Cardiac muscle cell (in vitro differentiated cells and primary cell): Measurements from ENCODE around the gene ZKSCAN2. TPM values are rescaled to one million over a fixed set of nuclear protein-coding genes. Genes with fewer than 3 reads are reported as not detected.

Experiments used
- DNase-seq, 2 donors: peaks; one replicate each; pipeline versions ENCODE4 v3.0.0 to v3.0.0-alpha.2; 2010 to 2017; ENCODE audit warnings: low read depth in 1 of 2, low spot score in 1 of 2
- H3K27ac ChIP-seq: fragments of 200-600 bp; sonication (generic); 2 replicates; pipeline ENCODE4 v1.5.1; 2016
- H3K27me3 ChIP-seq: fragments of 200-600 bp; sonication (generic); 2 replicates; pipeline ENCODE4 v1.6.0; 2016; ENCODE audit warnings: control low read depth
- H3K36me3 ChIP-seq: fragments of 200-600 bp; sonication (generic); 2 replicates; pipeline ENCODE4 v1.5.1; 2016; ENCODE audit warnings: control low read depth
- H3K4me1 ChIP-seq: fragments of 200-600 bp; sonication (generic); 2 replicates; pipeline ENCODE4 v1.8.1; 2017; ENCODE audit warnings: low read depth, mild to moderate bottlenecking, mixed run types
- H3K4me3 ChIP-seq: fragments of 200-600 bp; sonication (generic); 2 replicates; pipeline ENCODE4 v1.5.1; 2016; ENCODE audit warnings: mild to moderate bottlenecking
- H3K9me3 ChIP-seq: fragments of 200-600 bp; sonication (generic); 2 replicates; pipeline ENCODE4 v1.5.1; 2017; ENCODE audit warnings: low read depth, mild to moderate bottlenecking, control low read depth
- polyA plus RNA-seq: library from polyadenylated mRNA; unstranded; fragments of >200 nt; fragmentation: Nextera tagmentation; extraction: Ambion mirVana; gene quantifications from 2 replicates; pipeline ENCODE4 v1.2.1, GENCODE V29; 2016
- total RNA-seq: library from RNA; depleted of rRNA; stranded (reverse); fragments of >200 nt; gene quantifications from 2 replicates; pipeline ENCODE4 v1.2.3, GENCODE V29; 2016
- TF ChIP-seq, protein P1 (sequence below): IDR thresholded peaks from 2 replicates; pipeline ENCODE4 v1.5.1; 2012; ENCODE audit warnings: low read depth, mild to moderate bottlenecking, low read length

ZKSCAN2 gene
- total and polyA plus RNA-seq, 2 experiments from 2014 or later = 4.8 to 11.4 TPM

DNA sequence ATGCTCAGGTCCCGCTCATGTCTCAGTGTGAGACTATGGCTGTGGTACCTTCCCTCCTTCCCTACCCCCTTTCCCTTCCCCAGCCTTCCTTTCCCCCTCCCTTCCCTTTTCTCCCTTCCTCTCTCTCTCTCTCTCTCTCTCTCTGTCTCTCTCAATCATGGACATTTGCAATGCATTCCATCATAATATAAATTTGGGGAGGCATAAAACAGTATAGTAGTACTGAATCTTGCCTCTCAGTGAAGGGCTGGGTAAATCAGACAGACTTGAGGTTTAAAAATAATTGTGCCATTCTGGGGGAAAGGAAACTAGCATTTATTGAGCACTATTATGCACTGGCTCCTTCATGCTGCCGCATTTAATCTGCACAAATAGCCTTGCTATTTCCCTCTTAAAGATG lies 4.3 kb downstream of the ZKSCAN2 start:
- Histone ChIP-seq H3K27ac (no peak overlapping the region), H3K4me1 (peaks cover 12% of the 10 kb centered on the region), H3K36me3 (peaks cover 45% of the 10 kb centered on the region), H3K27me3 (no peaks in the 10 kb centered on the region), H3K9me3 (no peaks in the 10 kb centered on the region), H3K4me3 (no peak overlapping the region)
- DNase-seq = no peak
- TF ChIP-seq, protein P1, sequence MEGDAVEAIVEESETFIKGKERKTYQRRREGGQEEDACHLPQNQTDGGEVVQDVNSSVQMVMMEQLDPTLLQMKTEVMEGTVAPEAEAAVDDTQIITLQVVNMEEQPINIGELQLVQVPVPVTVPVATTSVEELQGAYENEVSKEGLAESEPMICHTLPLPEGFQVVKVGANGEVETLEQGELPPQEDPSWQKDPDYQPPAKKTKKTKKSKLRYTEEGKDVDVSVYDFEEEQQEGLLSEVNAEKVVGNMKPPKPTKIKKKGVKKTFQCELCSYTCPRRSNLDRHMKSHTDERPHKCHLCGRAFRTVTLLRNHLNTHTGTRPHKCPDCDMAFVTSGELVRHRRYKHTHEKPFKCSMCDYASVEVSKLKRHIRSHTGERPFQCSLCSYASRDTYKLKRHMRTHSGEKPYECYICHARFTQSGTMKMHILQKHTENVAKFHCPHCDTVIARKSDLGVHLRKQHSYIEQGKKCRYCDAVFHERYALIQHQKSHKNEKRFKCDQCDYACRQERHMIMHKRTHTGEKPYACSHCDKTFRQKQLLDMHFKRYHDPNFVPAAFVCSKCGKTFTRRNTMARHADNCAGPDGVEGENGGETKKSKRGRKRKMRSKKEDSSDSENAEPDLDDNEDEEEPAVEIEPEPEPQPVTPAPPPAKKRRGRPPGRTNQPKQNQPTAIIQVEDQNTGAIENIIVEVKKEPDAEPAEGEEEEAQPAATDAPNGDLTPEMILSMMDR = no peak

DNA sequence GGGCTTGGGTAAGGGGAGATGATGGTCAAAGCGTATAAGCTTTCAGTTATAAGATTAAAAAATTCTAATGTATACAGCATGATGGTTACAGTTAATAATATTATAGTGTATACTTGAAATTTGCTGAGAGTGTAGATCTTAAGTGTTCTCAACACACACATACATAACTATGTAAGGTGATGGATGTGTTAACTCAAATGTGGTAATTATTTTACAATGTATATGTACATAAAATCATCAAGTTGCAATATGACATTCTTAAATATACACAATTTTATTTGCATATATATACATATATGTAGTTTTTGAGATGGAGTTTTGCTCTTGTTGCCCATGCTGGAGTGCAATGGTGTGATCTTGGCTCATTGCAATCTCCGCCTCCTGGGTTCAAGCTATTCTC lies 7.2 kb downstream of the ZKSCAN2 start:
- no peak for DNase-seq
- no peak overlapping the region for H3K4me3 ChIP-seq
- H3K27ac ChIP-seq = no peak overlapping the region
- H3K36me3 ChIP-seq = peaks cover 69% of the 10 kb centered on the region
- peaks cover 1% of the 10 kb centered on the region for H3K4me1 ChIP-seq
- no peaks in the 10 kb centered on the region for H3K9me3 ChIP-seq
- TF ChIP-seq, protein P1 = no peak
- no peaks in the 10 kb centered on the region for H3K27me3 ChIP-seq

DNA sequence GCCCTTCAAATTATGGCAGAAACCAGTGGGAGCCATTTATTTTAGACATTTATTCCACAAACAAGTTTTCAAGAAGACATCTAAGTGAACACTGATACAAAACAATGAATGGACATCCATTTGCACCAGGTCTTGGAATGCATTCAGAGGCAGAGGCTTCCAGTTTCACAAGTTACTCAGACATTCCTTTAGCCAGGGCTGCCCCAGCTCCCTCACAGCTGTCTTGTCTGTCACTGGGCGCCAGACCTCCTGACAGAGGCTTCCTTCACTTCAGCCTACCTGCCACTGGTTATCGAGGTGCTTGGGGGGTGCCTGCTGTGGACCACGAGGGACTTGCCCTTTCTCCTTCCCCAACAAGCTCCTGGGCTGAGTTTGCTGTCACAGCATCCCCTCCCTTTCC lies 21.7 kb downstream of the ZKSCAN2 start:
- TF ChIP-seq, protein P1 = no peak
- no peak for DNase-seq
- no peaks in the 10 kb centered on the region for H3K27me3 ChIP-seq
- no peak overlapping the region for H3K4me3 ChIP-seq
- H3K36me3 ChIP-seq = peaks cover 15% of the 10 kb centered on the region
- no peak overlapping the region for H3K27ac ChIP-seq
- no peaks in the 10 kb centered on the region for H3K4me1 ChIP-seq
- H3K9me3 ChIP-seq = no peaks in the 10 kb centered on the region

- no peak for DNase-seq
- Histone ChIP-seq H3K4me3 (no peak overlapping the region), H3K27ac (no peak overlapping the region), H3K4me1 (peaks cover 3% of the 10 kb centered on the region), H3K9me3 (no peaks in the 10 kb centered on the region), H3K36me3 (no peaks in the 10 kb centered on the region), H3K27me3 (no peaks in the 10 kb centered on the region)
- TF ChIP-seq, protein P1 = no peak
Observed at GRCh38 chr16:25228372-25228771, 29.3 kb downstream of the ZKSCAN2 start.

- Histone ChIP-seq H3K9me3 (no peaks in the 10 kb centered on the region), H3K36me3 (no peaks in the 10 kb centered on the region), H3K4me1 (peaks cover 8% of the 10 kb centered on the region), H3K27me3 (no peaks in the 10 kb centered on the region), H3K27ac (no peak overlapping the region), H3K4me3 (no peak overlapping the region)
- TF ChIP-seq, protein P1 = no peak
- DNase-seq = no peak
Observed at GRCh38 chr16:25224731-25225319, 32.8 kb downstream of the ZKSCAN2 start.

- no peak for DNase-seq
- TF ChIP-seq, protein P1 = no peak
Observed at GRCh38 chr16:25223964-25224363, 33.7 kb downstream of the ZKSCAN2 start.

More at GRCh38 chr16:25223964-25224363, 33.7 kb downstream of the ZKSCAN2 start:
- Histone ChIP-seq H3K4me1 (peaks cover 8% of the 10 kb centered on the region), H3K36me3 (no peaks in the 10 kb centered on the region), H3K27me3 (no peaks in the 10 kb centered on the region), H3K9me3 (no peaks in the 10 kb centered on the region), H3K27ac (no peak overlapping the region), H3K4me3 (no peak overlapping the region)
